ENCODE measurements around the gene PPM1L. TPM values are rescaled to one million over a fixed set of nuclear protein-coding genes. Genes with fewer than 3 reads are reported as not detected.
"Not testable (repeated sequence)": the region's sequence is repeated elsewhere in the genome, so short reads cannot be mapped to it uniquely, and the experiment has no call there.

Gene PPM1L
- total and polyA plus RNA-seq, 2 donors (not counting 1 experiment from before 2014, with no cell fraction given) = 0.33 to 2.5 TPM

- no peaks in the 10 kb centered on the region for H3K79me2 ChIP-seq (ENCODE audit: control insufficient read depth, insufficient read depth, low read length)
- no peak for DNase-seq (ENCODE audit: low read depth in 2 of 2)
- H3K36me3 ChIP-seq (ENCODE audit: control insufficient read depth, insufficient read depth, low read length) = no peaks in the 10 kb centered on the region
- no peak overlapping the region for H3K27ac ChIP-seq (ENCODE audit: insufficient read depth, low read length)
- no peaks in the 10 kb centered on the region for H3K4me1 ChIP-seq (ENCODE audit: control insufficient read depth, extremely low read depth, insufficient read depth, low read length)
- no peaks in the 10 kb centered on the region for H3K27me3 ChIP-seq (ENCODE audit: control insufficient read depth, insufficient read depth, low read length)
- TF ChIP-seq CTCF (conservative IDR thresholded peaks at IDR 0.05 in 1 of 2, IDR thresholded peaks at IDR 0.05 in 1 of 2; ENCODE audit: low read depth in 1 of 2, low read length in 2 of 2) (no peak), EZH2 (IDR thresholded peaks at IDR 0.05; ENCODE audit: low read length, missing control alignments) (no peak)
- H3K9me3 ChIP-seq (ENCODE audit: control insufficient read depth, insufficient read depth, low read depth, low read length) = no peaks in the 10 kb centered on the region
- H2AFZ ChIP-seq (ENCODE audit: low read length) = no peak overlapping the region
- no peak overlapping the region for H3K9ac ChIP-seq (ENCODE audit: insufficient read depth, low read length)
- H4K20me1 ChIP-seq (ENCODE audit: control insufficient read depth, extremely low read depth, insufficient read depth, low read length) = no peaks in the 10 kb centered on the region
- H3K4me2 ChIP-seq (ENCODE audit: extremely low read depth, insufficient read depth, low read length) = no peak overlapping the region
- no peak overlapping the region for H3K4me3 ChIP-seq (replicated peaks in 1 of 4; ENCODE audit: control extremely low read depth in 1 of 4, insufficient read depth in 1 of 4, low read depth in 3 of 4, low read length in 4 of 4)
Observed at GRCh38 chr3:160980740-160981139, 224.7 kb downstream of the PPM1L start.

GRCh38 chr3:160981217-160981938 lies 225.3 kb downstream of the PPM1L start:
- H3K27me3 ChIP-seq (ENCODE audit: control insufficient read depth, insufficient read depth, low read length) = no peaks in the 10 kb centered on the region
- H3K36me3 ChIP-seq (ENCODE audit: control insufficient read depth, insufficient read depth, low read length) = no peaks in the 10 kb centered on the region
- DNase-seq (ENCODE audit: low read depth in 2 of 2) = peak in 1 of 2 donors; percentile 11
- no peaks in the 10 kb centered on the region for H3K9me3 ChIP-seq (ENCODE audit: control insufficient read depth, insufficient read depth, low read depth, low read length)
- no peak overlapping the region for H3K27ac ChIP-seq (ENCODE audit: insufficient read depth, low read length)
- H3K4me3 ChIP-seq (replicated peaks in 1 of 4; ENCODE audit: control extremely low read depth in 1 of 4, insufficient read depth in 1 of 4, low read depth in 3 of 4, low read length in 4 of 4) = no peak overlapping the region
- H3K9ac ChIP-seq (ENCODE audit: insufficient read depth, low read length) = no peak overlapping the region
- no peak overlapping the region for H3K4me2 ChIP-seq (ENCODE audit: extremely low read depth, insufficient read depth, low read length)
- no peaks in the 10 kb centered on the region for H3K4me1 ChIP-seq (ENCODE audit: control insufficient read depth, extremely low read depth, insufficient read depth, low read length)
- no peak overlapping the region for H2AFZ ChIP-seq (ENCODE audit: low read length)
- no peaks in the 10 kb centered on the region for H3K79me2 ChIP-seq (ENCODE audit: control insufficient read depth, insufficient read depth, low read length)
- H4K20me1 ChIP-seq (ENCODE audit: control insufficient read depth, extremely low read depth, insufficient read depth, low read length) = no peaks in the 10 kb centered on the region
- TF ChIP-seq CTCF (conservative IDR thresholded peaks at IDR 0.05 in 1 of 2, IDR thresholded peaks at IDR 0.05 in 1 of 2; ENCODE audit: low read depth in 1 of 2, low read length in 2 of 2) (no peak), EZH2 (IDR thresholded peaks at IDR 0.05; ENCODE audit: low read length, missing control alignments) (no peak)

DNA sequence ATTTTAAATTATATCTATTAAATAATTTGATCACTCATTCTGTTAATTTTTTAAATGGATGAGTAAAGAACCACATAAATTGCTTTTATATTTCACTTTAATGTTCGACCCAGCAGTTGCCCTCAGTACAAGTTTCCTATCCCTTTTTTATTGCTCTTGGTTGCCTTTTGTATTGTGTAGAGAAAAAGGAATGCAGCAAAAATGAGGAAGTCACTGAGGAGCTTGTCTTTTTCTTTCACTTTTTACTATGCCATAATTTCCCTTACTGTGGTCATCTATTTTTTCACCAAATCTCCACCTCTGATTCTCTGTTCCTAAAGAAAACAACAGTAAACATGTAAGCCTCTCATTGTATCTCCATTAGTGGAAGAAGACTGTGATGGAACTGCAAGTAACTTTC lies 226.5 kb downstream of the PPM1L start:
- Histone ChIP-seq H3K9me3 (ENCODE audit: control insufficient read depth, insufficient read depth, low read depth, low read length) (no peaks in the 10 kb centered on the region), H2AFZ (ENCODE audit: low read length) (no peak overlapping the region), H3K36me3 (ENCODE audit: control insufficient read depth, insufficient read depth, low read length) (no peaks in the 10 kb centered on the region), H3K4me2 (ENCODE audit: extremely low read depth, insufficient read depth, low read length) (no peak overlapping the region), H3K79me2 (ENCODE audit: control insufficient read depth, insufficient read depth, low read length) (no peaks in the 10 kb centered on the region), H3K4me3 (replicated peaks in 1 of 4; ENCODE audit: control extremely low read depth in 1 of 4, insufficient read depth in 1 of 4, low read depth in 3 of 4, low read length in 4 of 4) (no peak overlapping the region), H3K4me1 (ENCODE audit: control insufficient read depth, extremely low read depth, insufficient read depth, low read length) (no peaks in the 10 kb centered on the region), H3K9ac (ENCODE audit: insufficient read depth, low read length) (no peak overlapping the region), H3K27ac (ENCODE audit: insufficient read depth, low read length) (no peak overlapping the region), H4K20me1 (ENCODE audit: control insufficient read depth, extremely low read depth, insufficient read depth, low read length) (no peaks in the 10 kb centered on the region), H3K27me3 (ENCODE audit: control insufficient read depth, insufficient read depth, low read length) (no peaks in the 10 kb centered on the region)
- no peak for TF ChIP-seq CTCF (conservative IDR thresholded peaks at IDR 0.05 in 1 of 2, IDR thresholded peaks at IDR 0.05 in 1 of 2; ENCODE audit: low read depth in 1 of 2, low read length in 2 of 2)
- TF ChIP-seq EZH2 (IDR thresholded peaks at IDR 0.05; ENCODE audit: low read length, missing control alignments) = no peak
- no peak for DNase-seq (ENCODE audit: low read depth in 2 of 2)

GRCh38 chr3:160983900-160984299 lies 227.9 kb downstream of the PPM1L start:
- H3K27ac ChIP-seq (ENCODE audit: insufficient read depth, low read length); DNase-seq (ENCODE audit: low read depth in 2 of 2); H3K9ac ChIP-seq (ENCODE audit: insufficient read depth, low read length); H3K36me3 ChIP-seq (ENCODE audit: control insufficient read depth, insufficient read depth, low read length); H3K4me2 ChIP-seq (ENCODE audit: extremely low read depth, insufficient read depth, low read length); H3K4me3 ChIP-seq (replicated peaks in 1 of 4; ENCODE audit: control extremely low read depth in 1 of 4, insufficient read depth in 1 of 4, low read depth in 3 of 4, low read length in 4 of 4); H3K4me1 ChIP-seq (ENCODE audit: control insufficient read depth, extremely low read depth, insufficient read depth, low read length); H2AFZ ChIP-seq (ENCODE audit: low read length); H3K79me2 ChIP-seq (ENCODE audit: control insufficient read depth, insufficient read depth, low read length); H3K27me3 ChIP-seq (ENCODE audit: control insufficient read depth, insufficient read depth, low read length); H4K20me1 ChIP-seq (ENCODE audit: control insufficient read depth, extremely low read depth, insufficient read depth, low read length); H3K9me3 ChIP-seq (ENCODE audit: control insufficient read depth, insufficient read depth, low read depth, low read length): not testable (repeated sequence)
